Stimulated activated CD8-positive, alpha-beta memory T cell treated with anti-CD3 and anti-CD28 coated beads, Interleukin-12 subunit alpha, Interleukin-12 subunit beta, amount 100 ng/mL, for 24 hours (primary cell): ENCODE data around the gene IL4.
"Not testable (repeated sequence)": the region's sequence is repeated elsewhere in the genome, so short reads cannot be mapped to it uniquely, and the experiment has no call there.

Experiments used
- DNase-seq: peaks from one replicate; pipeline ENCODE4 v3.0.0-alpha.2; 2020; ENCODE audit errors: extremely low read depth

Gene IL4

DNA sequence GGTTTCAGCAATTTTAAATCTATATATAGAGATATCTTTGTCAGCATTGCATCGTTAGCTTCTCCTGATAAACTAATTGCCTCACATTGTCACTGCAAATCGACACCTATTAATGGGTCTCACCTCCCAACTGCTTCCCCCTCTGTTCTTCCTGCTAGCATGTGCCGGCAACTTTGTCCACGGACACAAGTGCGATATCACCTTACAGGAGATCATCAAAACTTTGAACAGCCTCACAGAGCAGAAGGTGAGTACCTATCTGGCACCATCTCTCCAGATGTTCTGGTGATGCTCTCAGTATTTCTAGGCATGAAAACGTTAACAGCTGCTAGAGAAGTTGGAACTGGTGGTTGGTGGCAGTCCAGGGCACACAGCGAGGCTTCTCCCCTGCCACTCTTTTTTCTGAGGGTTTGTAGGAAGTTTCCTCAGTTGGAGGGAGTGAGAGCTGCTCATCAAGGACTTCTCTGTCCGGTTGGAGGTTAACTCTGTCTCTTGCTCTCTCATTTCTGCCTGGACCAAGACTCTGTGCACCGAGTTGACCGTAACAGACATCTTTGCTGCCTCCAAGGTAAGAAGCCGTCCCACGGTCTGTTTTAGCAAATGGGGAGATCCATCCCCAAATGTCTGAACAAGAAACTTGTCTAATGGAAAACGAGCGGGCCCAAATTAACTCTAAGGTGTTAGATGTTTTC, at the start of gene IL4:
TSS of gene IL4 (plus strand) at position 51 of the 692 bp plus-strand sequence. CDS start at position 113, 62 bp downstream.
- no peak for DNase-seq

DNA sequence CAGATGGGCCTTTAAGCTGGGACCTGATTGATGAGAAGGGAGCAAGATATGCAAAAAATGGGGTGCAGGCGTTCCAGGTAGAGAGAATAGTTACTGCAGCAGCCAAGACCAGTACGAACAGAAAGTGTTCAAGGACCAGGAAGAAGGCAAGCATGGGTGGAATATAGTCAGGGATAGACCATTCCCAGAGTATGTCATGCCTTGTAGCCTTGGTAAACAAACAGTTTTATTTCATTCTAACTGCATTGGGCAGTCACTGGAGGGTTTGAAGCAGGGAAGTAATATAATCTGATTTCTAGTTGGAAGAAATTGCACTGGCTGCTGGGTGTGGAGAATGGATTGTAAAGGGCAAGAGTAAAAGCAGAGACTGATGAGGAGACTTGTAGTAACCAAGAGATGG, 46.3 kb upstream of the IL4 start:
- no peak for DNase-seq

DNA sequence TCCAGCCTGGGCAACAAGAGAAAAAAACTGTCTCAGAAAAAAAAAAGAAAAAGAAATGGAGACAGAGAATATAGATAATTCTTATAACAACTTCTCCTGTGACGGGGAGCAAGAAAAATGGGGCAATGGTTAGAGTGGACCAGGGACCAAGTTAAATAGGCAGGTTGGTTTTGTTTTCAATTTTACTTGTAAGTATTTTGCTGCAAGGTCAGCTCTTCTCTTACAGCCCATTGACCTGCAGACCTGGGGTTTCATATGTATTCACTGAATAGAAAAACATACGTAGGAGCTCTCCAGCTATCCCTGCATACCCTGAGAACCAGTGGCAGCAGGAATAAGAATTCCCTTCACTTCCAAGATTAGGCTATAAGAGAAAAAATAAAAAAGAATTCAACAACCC, 45.0 kb upstream of the IL4 start:
- DNase-seq: no peak

DNA sequence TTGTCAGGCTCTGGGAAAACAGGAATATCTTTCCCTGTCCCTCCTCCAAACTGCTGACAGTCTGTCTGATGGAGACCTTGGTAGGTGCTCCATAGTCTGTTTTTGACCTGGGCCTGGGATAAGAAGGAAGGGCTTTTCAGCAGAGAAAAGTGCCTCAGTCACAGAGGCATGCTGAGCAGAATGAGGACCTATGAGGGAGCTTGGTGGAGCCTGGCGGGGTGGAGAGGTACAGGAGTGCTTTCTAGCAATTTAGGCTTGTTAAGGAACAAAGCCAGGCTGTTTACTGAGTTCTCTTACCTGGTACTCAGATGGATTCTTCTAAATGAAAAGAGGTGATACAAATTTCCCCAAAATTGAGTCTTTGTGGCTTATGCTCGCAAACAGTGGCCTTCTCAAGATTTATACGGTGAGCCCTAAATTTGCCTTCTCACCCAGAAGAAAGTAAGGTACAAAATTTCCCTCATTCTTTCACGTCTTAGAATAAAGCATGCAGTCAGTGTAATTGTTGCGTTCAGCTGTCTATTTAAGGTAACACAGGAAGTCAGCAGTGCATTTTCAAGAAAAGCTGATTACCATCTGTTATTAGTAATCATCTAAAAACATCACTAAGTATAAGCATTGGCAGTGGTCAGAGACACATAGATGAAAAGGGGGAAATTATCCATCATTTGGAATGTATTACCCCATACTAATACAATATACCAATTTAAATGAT, 44.4 kb upstream of the IL4 start:
- DNase-seq: no peak

DNA sequence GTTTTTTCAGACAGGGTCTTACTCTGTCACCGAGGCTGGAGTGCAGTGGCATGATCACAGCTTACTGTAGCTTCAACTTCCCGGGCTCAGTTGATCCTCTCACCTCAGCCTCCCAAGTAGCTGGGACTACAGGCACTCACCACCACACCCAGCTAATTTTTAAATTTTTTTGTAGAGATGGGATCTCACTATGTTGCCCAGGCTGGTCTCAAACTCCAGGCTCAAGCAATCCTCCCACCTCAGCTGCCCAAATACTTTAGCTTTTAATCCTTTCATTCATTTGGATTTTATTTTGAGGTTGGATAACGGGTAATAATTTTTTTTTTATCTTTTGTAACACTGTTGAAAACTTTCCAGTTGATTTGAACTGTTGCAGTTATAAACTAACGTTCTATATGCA, 40.2 kb upstream of the IL4 start:
- not testable (repeated sequence) for DNase-seq

DNA sequence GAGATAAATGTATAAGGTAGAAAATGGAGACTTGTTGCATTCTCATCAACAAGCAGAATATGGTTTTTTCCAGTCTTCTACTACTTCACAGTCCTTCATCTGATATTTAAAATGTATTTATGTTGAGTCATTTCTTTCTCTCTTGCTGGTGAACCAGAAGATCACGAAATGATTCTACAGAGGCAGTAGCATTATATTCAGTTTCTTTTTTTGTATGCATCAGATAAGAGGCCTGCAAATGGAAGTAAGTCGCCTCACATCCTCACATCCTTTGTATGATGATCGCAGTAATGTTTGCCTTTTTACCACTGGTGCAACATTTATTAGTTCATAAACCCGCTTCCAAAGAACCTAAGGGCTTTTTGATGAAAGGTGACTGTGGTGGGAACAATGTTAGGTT, 37.9 kb upstream of the IL4 start:
- no peak for DNase-seq

DNA sequence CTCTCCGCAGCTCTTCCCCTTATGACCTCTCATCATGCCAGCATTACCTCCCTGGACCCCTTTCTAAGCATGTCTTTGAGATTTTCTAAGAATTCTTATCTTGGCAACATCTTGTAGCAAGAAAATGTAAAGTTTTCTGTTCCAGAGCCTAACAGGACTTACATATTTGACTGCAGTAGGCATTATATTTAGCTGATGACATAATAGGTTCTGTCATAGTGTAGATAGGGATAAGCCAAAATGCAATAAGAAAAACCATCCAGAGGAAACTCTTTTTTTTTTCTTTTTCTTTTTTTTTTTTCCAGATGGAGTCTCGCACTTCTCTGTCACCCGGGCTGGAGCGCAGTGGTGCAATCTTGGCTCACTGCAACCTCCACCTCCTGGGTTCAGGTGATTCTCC, 36.5 kb upstream of the IL4 start:
- no peak for DNase-seq

DNA sequence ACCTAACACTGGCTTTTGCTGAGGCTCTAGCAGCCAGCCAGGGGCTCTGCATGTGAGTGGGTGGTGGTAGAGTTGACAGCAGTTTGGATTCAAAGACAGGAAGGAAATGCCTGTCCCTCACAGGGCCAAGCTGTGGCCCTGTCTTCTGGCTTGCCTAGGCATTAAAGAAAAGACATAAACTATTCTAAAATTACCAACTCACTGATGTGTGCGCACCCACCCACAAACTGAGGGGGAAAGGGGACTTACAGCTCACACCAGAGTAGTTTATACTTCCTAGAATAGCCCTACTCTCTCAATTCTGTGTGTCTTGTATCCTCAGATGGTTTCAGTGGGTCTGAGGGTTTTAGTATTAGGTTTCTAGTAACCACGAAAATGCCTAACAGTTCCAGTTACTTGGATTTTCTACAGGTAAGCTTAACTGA, 34.1 kb upstream of the IL4 start:
- no peak for DNase-seq

DNA sequence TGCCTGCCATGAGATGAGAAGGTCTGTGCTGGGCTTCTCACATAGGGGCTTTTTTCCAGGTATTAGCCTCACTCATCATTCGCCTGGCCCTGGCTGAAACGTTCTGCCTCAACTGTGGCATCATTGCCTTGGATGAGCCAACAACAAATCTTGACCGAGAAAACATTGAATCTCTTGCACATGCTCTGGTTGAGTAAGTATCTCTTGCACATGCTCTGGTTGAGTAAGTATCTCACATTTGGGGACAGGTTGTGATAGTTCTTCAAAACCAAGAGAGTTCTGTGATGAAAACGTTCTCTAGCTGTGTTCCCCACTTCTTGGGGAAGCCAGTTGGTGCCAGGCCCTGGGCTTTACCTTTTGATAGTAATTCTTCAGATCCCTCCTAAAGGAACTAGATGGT, 33.2 kb upstream of the IL4 start:
- DNase-seq: no peak

DNA sequence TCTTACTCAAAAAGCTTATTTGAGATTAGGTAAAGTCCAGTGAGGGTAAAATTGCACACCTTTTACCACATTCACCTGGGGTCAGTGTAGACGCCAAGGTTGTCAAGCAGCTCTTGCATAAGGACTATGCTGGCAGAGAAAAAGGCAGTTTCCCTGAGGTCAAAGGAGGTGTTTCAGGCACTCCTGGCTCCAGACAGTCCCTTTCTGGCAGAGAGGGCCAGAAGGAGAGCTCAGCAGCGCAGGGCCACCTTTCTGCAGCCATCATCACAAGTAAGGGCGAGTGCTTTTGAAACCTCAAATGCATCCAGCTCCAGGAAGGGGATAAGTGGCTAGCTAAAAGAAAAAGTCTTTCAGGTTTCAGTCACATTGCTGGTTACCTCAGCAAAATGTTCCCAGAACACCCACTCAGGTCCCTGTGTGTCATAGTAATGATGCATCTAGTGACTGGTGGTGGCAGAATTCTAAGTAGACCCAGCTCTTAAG, 32.5 kb upstream of the IL4 start:
- DNase-seq: no peak

DNA sequence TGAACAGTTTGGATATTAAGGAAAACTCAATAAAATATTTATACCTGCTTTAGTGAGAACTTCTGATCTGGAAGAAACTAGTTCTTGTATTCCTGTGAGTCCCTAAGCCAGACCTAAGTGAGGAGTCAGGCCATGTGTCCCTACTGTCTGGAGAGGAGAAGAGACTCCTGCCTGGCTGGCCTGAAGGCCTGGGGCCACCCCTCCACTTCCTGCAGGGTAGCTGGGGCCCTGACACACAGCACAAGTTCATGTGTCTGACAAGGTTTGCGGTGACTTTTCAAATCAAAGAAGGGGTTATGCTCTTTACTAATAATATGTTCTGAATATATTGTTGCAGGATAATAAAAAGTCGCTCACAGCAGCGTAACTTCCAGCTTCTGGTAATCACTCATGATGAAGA, 31.9 kb upstream of the IL4 start:
- DNase-seq: no peak

DNA sequence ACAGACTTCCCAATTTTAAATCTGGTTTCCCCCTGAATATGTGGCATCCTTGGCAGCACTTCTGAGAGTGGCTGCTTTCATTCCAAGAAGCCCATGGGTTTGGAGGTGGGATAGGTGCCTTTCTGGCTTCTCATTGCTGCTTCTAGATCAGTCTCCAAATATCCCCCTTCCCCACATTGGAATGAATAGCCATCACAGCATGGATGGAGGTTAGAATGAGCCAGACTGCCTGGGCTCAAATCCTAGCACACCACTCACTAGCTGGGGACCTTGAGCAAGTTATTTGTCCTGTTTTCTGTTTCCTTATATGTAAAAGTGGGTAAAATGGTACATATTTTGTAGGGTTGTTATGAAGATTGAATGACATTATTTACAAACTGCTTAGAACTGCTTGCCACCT, 29.6 kb upstream of the IL4 start:
- no peak for DNase-seq

DNA sequence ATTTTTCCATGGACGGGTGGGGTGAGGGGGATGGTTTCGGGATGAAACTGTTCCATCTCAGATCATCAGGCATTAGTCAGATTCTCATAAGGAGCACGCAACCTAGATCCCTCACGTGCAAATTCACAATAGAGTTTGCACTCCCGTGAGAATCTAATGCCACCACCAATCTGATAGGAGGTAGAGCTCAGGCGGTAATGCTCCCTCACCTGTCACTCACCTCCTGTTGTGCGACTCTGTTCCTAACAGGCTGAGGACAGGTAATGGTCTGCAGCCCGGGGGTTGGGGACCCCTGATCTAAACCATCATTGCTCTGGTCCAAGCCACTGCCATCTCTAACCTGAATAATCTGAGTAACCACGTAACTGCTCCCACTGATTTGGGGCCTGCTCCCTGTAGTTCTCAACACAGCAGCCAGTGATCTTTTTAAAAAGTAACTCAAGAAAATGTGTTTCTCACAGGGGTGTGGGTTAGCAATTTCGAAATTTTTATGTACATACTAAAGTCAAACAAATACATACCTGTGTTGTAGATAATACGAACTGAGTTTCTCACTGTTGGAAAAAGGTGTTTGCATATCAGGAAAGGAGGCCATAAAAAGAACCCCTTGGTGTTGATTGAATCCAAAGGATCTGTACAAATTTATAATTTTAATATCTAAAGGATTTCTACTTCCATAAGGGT, 27.1 kb upstream of the IL4 start:
- no peak for DNase-seq

DNA sequence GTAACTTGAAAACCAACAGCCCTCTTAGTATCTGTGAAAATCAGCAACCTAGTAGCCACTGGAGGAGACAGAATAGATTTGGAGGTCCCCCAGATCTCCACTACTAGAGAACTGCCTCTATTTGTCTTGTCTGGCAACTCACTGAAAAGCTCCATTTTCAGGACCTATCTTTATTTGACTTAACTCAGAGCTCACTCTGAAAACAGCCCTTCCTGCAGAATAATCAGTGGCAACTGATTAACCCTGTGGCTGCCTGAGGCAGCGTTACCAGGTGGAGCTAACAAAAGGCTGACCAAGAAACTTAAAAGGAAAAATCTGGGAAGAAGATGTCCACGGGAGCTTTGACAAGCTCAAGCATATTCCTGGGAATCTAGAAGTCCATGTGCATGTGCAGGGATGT, 26.3 kb upstream of the IL4 start:
- no peak for DNase-seq

DNA sequence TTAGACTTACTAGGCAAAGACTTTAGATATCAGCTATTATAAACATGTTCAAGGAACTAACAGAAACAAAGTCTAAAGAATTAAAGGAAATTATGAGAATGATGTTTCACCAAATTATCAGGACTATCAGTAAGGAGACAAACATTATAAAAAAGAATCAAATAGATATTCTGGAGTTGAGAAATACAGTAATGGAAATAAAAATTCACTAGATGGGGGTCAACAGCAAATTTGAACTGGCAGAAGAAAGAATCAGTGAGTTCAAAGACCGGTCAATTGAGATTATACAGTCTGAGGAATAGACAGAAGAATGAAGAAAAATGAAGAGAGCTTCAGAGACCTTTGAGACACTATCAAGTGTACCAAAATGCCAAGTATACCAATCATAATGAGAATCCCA, 25.4 kb upstream of the IL4 start:
- no peak for DNase-seq

DNA sequence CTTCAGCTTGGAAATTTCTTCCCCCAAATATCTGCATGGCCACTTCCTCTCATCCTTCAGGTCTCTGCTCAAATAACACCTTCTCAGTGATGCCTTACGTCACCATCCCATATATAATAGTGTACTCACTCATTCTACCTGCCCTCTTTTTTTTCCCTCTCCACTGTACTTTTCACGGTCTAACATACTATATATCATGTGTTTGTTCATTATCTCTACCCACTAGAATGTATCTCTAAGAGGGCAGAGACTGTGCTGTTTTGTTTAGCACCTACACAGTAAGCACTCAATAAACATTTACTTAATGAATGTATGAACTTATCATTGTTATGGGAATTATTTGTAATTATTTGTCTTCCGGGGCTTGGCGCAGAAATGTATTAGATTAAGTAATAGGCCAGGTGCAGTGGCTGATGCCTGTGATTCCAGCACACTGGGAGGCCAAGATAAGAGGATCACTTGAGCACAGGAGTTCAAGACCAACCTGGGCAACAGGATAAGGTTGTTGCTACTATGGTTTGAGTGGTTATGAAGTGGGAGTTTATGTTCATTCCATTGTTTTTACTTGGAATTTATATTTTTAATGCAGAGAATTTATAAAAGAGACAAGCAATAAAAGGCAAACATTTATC, 21.8 kb upstream of the IL4 start:
- DNase-seq: no peak

DNA sequence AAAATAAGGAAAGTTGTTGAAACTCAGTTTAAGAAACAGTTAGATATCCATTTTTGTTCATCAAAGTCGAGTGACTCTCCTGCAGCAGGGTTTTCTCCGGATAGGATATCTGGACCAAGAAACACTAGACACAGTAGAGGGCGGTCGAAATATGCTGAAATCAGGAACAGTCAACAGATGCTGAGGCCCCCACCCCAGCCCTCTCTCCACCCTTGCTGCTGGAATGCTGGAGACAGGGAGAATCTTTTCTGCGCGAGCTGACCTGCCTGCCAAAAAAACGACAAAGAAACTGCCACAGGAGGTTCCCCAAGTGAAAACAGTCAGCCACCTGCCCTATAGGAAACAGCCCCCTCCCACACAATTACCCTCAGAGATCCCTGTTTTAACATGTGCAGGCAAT, 20.1 kb upstream of the IL4 start:
- DNase-seq: no peak

DNA sequence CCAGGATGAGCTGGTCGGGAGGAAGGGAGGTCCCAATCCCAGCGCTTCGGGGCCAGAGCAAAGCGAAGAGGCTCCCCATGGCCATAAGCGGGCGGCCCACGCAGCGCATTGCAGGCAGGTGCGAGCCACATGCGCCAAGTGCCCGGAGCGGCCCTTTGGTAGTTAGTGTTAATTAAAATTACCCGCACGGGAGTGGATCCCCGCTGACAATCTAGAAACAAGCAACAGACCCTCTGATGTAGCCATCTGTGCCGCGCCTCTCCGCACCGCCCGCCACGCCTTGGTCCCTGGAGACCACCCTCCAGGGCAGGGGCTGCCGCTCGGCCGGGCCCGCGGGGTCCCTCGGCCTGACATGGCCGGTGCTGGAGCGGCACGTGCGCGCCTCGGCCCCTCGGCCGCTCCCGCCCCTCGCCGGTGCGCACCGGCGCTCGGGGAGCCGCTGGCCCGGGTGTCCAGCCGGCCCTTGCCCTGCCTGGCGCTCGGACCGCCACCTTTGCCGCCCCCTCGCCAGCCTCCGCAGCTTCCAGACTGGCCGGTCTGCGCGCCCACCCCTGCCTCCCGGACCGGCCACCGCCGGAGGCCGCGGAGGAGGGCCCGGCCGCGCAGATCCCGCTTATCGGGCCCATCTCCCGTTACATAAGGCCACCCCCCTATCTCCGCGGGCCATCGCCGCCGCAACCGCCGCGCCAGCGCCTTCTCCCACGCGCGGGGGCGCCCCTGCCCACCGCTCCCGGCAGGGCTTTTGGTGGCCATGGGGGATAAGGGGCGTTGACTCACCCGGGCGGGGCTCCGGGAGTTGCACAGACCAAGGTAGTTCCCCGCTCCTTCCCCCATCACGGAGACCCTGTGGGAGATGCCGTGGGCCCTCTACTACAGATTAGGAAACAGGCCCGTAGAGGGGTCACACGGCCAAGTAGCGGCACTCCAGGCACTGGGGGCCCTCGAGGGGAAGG, 17.7 kb upstream of the IL4 start:
- no peak for DNase-seq

DNA sequence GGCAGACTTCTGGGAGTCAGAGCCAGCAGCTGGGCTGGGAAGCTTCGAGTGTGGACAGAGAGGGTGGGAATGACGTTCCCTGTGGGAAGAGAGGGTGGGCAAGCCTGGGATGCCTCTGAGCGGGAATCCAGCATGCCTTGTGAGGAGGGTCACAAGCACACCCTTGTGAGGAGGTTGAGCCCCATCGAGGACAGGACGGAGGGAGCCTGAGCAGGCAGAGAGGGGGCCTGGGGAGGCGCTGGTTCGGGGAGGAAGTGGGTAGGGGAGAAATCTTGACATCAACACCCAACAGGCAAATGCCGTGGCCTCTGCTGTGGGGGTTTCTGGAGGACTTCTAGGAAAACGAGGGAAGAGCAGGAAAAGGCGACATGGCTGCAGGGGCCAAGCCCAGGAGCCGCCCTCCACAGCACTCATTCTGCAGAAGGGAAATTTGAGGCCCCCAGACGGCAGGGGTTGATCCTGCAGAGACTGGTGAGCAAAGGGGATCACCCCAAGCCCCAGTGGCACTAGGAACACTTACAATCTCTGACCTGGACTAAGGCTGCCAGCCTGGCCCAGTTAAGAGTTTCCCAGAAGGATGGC, 16.9 kb upstream of the IL4 start:
- no peak for DNase-seq

DNA sequence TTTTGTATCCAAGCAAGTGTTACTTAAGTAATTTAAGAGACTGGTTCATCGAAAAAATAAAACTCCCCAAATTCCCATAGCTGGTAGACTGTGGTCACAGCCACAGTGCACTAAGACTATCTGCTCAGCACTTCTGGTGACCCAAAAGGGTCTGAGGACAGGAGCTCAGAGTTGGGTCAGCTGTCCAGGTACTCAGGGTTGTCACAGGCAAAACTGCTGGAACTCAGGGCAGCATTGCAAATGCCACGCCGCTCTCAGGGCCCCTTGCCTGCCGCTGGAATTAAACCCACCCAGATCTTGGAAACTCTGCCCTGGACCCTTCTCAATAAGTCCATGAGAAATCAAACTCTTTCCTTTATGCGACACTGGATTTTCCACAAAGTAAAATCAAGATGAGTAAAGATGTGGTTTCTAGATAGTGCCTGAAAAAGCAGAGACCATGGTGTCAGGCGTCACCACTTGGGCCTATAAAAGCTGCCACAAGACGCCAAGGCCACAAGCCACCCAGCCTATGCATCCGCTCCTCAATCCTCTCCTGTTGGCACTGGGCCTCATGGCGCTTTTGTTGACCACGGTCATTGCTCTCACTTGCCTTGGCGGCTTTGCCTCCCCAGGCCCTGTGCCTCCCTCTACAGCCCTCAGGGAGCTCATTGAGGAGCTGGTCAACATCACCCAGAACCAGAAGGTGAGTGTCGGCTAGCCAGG, 16.0 kb upstream of the IL4 start, which contains the start of gene IL13:
TSS of gene IL13 (plus strand) at position 498 of the 705 bp plus-strand sequence. CDS start at position 512, 14 bp downstream.
- DNase-seq: no peak
